HG02870 (cell line): ENCODE measurements around the gene MAP2K1.
A peak's percentile ranks its signal among the peaks of the same experiment; 100 is the strongest.
"Not testable (repeated sequence)": the region's sequence is repeated elsewhere in the genome, so short reads cannot be mapped to it uniquely, and the experiment has no call there.

Source experiments
- ATAC-seq: cut with Tn5 transposase; IDR thresholded peaks from one replicate; pipeline ENCODE4 v1.9.1; 2021; ENCODE audit warnings: mild to moderate bottlenecking, moderate library complexity; ENCODE audit not compliant: unreplicated experiment

MAP2K1 gene

GRCh38 chr15:66390678-66391077, 4.0 kb downstream of the MAP2K1 start:
- peak; percentile 33 for ATAC-seq

GRCh38 chr15:66393037-66393436, 6.3 kb downstream of the MAP2K1 start:
- ATAC-seq = not testable (repeated sequence)

- no peak for ATAC-seq
Measured at GRCh38 chr15:66394472-66394871, 7.8 kb downstream of the MAP2K1 start.

- no peak for ATAC-seq
Measured at GRCh38 chr15:66394915-66395314, 8.2 kb downstream of the MAP2K1 start.

- ATAC-seq = no peak
Measured at GRCh38 chr15:66399276-66399675, 12.6 kb downstream of the MAP2K1 start.

- ATAC-seq = no peak
Measured at GRCh38 chr15:66400351-66400774, 13.7 kb downstream of the MAP2K1 start.

GRCh38 chr15:66401130-66402021, 14.7 kb downstream of the MAP2K1 start:
- ATAC-seq = no peak

- no peak for ATAC-seq
Measured at GRCh38 chr15:66402761-66403284, 16.1 kb downstream of the MAP2K1 start.

GRCh38 chr15:66403323-66403722, 16.6 kb downstream of the MAP2K1 start:
- ATAC-seq = no peak

- ATAC-seq = no peak
Measured at GRCh38 chr15:66404122-66404521, 17.4 kb downstream of the MAP2K1 start.

- no peak for ATAC-seq
Measured at GRCh38 chr15:66404532-66404931, 17.8 kb downstream of the MAP2K1 start.

GRCh38 chr15:66405007-66405406, 18.3 kb downstream of the MAP2K1 start:
- ATAC-seq = no peak

GRCh38 chr15:66405615-66406014, 18.9 kb downstream of the MAP2K1 start:
- ATAC-seq = no peak

GRCh38 chr15:66408254-66408653, 21.5 kb downstream of the MAP2K1 start:
- no peak for ATAC-seq

GRCh38 chr15:66408675-66409282, 22.1 kb downstream of the MAP2K1 start:
- no peak for ATAC-seq

- no peak for ATAC-seq
Measured at GRCh38 chr15:66409565-66410108, 22.9 kb downstream of the MAP2K1 start.

GRCh38 chr15:66411190-66411589, 24.5 kb downstream of the MAP2K1 start:
- no peak for ATAC-seq

GRCh38 chr15:66412220-66412619, 25.5 kb downstream of the MAP2K1 start:
- ATAC-seq = no peak

- ATAC-seq = no peak
Measured at GRCh38 chr15:66413579-66413978, 26.9 kb downstream of the MAP2K1 start.

- no peak for ATAC-seq
Measured at GRCh38 chr15:66415360-66415759, 28.6 kb downstream of the MAP2K1 start.

- ATAC-seq = no peak
Measured at GRCh38 chr15:66417736-66418135, 31.0 kb downstream of the MAP2K1 start.

GRCh38 chr15:66419471-66419870, 32.8 kb downstream of the MAP2K1 start:
- no peak for ATAC-seq
